Lower leg skin (tissue), 3 donors: Measurements from ENCODE around the gene PML.

Experiments
- POLR2A ChIP-seq, 2 donors: fragments of 450-650 bp; IDR thresholded peaks; one replicate each; pipeline ENCODE4 v1.6.1; 2016 to 2017; ENCODE audit warnings: antibody characterized with exemption in 2 of 2, mild to moderate bottlenecking in 1 of 2, moderate library complexity in 1 of 2
- TF ChIP-seq, protein P1 (sequence below), 3 donors: fragments of 450-650 bp; IDR thresholded peaks; one replicate each; pipeline ENCODE4 v1.5.1; 2016; ENCODE audit warnings: antibody characterized with exemption in 3 of 3, mild to moderate bottlenecking in 3 of 3, moderate library complexity in 2 of 3

DNA sequence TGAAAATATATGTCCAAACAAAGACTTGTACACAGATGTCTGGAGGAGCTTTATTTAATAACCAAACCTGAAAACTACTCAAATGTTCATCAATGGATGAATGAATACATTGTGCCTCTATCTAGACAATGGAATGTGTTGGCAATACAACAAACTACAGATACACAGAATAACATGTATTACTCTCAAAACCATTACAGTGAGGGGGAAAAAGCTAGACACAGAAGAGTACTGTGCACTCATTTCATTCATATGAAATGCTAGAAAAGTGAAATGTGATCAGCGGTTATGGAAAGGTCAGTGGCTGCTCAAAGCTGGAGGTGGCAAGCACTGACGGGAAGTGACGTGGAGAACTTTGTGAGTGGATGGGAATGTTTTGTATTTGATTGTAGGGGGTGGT is 15.6 kb upstream of the PML start:
- TF ChIP-seq POLR2A (IDR thresholded peaks at IDR 0.05) = no peak
- TF ChIP-seq, protein P1, sequence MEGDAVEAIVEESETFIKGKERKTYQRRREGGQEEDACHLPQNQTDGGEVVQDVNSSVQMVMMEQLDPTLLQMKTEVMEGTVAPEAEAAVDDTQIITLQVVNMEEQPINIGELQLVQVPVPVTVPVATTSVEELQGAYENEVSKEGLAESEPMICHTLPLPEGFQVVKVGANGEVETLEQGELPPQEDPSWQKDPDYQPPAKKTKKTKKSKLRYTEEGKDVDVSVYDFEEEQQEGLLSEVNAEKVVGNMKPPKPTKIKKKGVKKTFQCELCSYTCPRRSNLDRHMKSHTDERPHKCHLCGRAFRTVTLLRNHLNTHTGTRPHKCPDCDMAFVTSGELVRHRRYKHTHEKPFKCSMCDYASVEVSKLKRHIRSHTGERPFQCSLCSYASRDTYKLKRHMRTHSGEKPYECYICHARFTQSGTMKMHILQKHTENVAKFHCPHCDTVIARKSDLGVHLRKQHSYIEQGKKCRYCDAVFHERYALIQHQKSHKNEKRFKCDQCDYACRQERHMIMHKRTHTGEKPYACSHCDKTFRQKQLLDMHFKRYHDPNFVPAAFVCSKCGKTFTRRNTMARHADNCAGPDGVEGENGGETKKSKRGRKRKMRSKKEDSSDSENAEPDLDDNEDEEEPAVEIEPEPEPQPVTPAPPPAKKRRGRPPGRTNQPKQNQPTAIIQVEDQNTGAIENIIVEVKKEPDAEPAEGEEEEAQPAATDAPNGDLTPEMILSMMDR (IDR thresholded peaks at IDR 0.05) = no peak
